NCI-H1092 treated with DMSO at 0.1 percent for 48 hours (cell line): ENCODE data around the gene TSPAN9.
A peak's percentile ranks its signal among the peaks of the same experiment; 100 is the strongest.

Experiments used
- DNase-seq: peaks from one replicate; lab custom pipeline; 2025; lab: John Stamatoyannopoulos, UW

TSPAN9 gene

DNA sequence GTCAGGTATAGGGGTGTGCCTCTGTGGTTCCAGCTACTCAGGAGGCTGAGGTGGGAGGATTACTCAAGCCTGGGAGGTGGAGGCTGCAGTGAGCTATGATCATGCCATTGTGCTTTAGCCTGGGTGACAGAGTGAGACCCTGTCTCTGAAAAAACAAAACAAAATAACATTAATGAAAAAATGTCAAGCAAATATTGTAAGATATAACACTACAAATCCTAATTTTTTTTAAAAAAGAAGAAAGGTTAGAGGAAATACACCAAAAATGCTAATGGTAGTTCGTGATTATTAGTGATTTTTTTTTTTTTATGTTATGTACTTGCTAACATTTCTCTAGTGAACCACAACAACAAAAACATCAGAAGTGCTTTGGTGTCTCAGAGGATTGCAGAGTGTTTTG lies 47.7 kb downstream of the TSPAN9 start:
- no peak for DNase-seq

- no peak for DNase-seq
Measured at GRCh38 chr12:3125674-3126073, 48.5 kb downstream of the TSPAN9 start.

GRCh38 chr12:3127832-3128231 lies 50.7 kb downstream of the TSPAN9 start:
- no peak for DNase-seq

GRCh38 chr12:3128498-3129293 lies 51.5 kb downstream of the TSPAN9 start:
- no peak for DNase-seq

DNA sequence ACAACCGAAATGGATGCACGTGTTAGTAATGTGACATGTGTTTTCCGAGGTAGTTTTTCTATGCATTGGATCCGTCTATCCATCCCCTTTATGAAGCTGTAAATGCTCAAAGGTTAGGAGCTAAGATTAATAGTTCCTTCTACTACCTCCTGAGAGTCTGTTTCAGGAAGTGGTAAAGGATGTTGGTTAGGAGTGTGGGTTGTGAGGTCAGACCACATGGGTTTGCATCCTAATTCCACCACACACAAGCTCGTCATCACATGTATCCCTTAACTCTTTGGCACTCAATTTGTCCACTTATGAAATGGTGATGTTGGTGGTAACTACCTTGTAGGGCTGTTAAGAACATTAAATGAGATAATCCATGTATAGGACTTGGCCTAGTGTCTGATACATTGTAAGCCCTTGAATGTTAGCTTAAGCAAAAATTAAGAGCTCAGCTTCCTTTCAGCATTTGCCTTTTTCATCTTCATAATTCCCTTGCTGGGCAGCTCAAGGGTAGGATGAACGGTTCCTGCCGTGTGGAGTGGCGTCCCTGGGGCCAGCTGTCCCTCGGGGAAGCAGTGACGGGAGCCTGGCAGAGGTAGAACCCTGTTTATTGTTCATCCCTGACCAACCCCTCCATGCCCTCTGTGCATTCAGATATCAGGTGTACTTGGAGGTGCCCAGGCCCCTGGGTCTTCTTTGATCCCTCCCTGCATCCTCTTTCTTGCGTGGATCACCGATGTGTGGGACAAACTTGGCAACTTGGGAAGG lies 52.3 kb downstream of the TSPAN9 start:
- DNase-seq = peak; percentile 74

- peak; percentile 82 for DNase-seq
Measured at GRCh38 chr12:3130057-3130830, 53.1 kb downstream of the TSPAN9 start.

- DNase-seq = peak; percentile 25
Measured at GRCh38 chr12:3131129-3131528, 54.0 kb downstream of the TSPAN9 start.

- no peak for DNase-seq
Measured at GRCh38 chr12:3132636-3133404, 55.6 kb downstream of the TSPAN9 start.

DNA sequence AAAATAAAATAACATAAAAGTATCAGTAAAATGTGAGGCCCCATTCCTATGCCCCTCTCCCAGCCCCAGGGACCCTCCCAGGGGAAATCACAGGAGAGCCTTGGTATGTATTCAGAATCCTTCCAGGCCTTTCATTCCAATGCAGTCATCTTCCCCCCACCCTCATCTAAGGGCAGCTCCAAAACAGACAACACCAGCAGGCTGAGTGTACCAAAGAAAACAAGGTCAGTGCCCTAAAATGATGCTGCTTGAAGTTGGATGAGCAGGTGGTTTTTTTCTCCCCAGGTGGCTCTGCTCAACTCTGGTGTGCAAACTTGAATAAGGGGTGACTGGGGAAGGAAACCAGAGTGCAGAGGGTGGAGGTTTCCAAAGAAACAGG lies 56.2 kb downstream of the TSPAN9 start:
- DNase-seq = no peak

- no peak for DNase-seq
Measured at GRCh38 chr12:3134126-3134525, 56.9 kb downstream of the TSPAN9 start.

GRCh38 chr12:3134526-3135135 lies 57.5 kb downstream of the TSPAN9 start:
- DNase-seq = no peak

DNA sequence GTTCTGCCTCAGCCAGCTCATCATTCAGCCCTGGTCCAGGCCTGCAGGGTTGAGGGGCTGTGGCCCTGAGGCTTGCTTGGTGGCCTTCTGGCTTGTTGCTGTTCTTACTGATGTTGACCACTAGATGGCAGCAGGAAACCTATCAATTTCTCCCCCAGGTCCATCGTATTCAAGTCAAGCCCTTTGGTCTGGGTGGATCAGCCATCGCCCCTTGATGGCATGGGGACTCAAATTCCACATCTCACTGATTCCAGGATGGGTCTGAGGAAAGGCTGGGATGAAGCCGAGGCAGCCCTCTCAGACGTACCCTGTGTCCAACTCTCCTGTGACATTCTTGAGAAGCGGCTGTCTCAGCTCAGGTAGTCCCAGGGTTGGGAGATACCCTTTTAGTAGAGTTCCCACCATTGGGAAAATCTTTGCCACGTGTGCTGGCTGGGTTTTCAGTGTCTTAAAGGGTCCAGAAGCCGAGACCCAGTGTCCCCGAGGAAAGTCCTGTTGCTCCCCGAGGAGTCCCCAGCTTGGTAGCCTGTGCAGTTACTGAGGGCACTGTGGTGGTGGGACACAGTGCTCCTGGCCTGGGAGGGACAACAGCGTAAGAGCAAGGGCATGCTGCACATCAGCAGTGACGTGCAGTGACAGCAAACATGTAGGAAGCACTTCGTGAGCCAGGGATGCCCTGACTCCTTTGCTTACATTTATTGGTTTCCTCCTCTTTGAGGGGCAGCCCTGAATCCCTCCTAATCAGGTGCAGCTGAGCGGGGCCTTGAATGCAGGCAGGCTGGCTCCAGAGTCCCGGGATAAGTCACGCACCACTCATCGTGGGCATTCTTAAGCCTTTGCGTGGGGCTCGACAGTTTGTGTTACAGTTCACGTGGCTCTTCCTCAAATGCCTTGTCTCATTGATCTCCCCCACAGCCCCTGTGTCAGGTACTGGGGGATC lies 58.6 kb downstream of the TSPAN9 start:
- peak; percentile 70 for DNase-seq

GRCh38 chr12:3136641-3137267 lies 59.6 kb downstream of the TSPAN9 start:
- no peak for DNase-seq

- DNase-seq = peak; percentile 12
Measured at GRCh38 chr12:3137268-3137781, 60.1 kb downstream of the TSPAN9 start.

DNA sequence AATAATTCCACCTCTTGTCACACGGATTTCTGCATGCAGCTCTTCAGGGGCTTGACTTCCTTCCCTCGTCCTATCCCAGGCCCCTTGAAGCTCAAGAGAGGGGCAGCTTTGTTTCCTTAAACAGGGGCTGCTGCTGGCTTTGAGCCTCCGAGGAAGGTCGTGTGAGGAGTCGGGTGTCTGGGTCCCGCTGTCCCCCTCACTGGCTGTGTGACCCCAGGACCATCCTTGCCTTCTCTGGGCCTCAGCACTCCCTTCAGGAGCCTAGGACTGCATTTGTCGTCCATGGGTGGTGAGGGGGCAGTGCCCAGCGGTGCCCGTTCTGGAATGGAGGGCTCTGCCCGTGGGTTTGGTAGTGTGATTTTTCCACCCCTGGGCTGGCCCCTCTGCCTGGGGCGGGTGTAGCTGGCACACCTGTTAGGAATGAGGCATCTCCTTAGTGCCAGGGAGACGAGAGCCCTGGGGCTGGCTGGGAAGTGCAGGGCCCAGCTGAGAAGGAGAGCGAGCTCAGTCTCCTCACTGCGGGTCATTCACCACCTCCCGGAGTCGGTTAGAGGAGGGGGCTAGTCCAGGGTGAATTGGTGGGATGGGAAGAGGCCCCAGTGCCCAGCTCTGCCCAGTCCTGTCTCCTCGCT lies 60.8 kb downstream of the TSPAN9 start:
- DNase-seq = no peak

- peak; percentile 18 for DNase-seq
Measured at GRCh38 chr12:3138941-3139511, 61.8 kb downstream of the TSPAN9 start.

GRCh38 chr12:3139760-3140159 lies 62.6 kb downstream of the TSPAN9 start:
- no peak for DNase-seq

DNA sequence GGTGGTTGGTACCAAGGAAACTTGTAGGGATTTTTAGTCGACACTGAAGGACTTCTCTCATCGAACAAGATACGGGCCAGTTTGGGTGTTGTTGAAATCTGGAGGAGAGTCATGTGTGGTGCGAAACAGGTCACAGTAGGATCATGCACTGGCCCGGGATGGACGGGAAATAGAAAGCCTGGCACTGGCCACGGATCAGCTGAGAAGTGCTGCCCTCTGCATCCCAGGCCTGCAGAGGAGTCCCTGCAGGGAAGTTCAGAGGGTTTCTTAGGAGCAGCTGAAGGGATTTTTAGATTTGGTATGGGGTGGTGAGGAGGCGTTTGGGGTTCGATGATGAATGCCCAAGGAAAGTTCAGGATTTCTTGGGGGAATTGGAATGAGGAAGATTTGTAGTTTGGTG lies 63.1 kb downstream of the TSPAN9 start:
- DNase-seq = no peak
